HepG2 (cell line): ENCODE measurements around the gene CCL27. TPM values are rescaled to one million over a fixed set of nuclear protein-coding genes. Genes with fewer than 3 reads are reported as not detected.

Experiments
- CTCF ChIP-seq: sonication (generic); formaldehyde crosslinking; IDR thresholded peaks from 2 replicates; pipeline ENCODE4 v1.5.0; 2020; ENCODE audit warnings: mild to moderate bottlenecking, missing genetic modification reagents, moderate library complexity
- DPF2 ChIP-seq: sonication (generic); formaldehyde crosslinking; IDR thresholded peaks from 2 replicates; pipeline ENCODE4 v1.4.0; 2020; ENCODE audit warnings: mild to moderate bottlenecking, low read depth, missing genetic modification reagents, borderline replicate concordance
- DRAP1 ChIP-seq: IDR thresholded peaks from 2 replicates; pipeline ENCODE4 v1.6.1; 2016; ENCODE audit warnings: missing genetic modification reagents, missing compliant biosample characterization
- FOXA3 ChIP-seq: IDR thresholded peaks from 2 replicates; pipeline ENCODE4 v1.6.1; 2016; ENCODE audit warnings: missing genetic modification reagents, missing compliant biosample characterization
- MEIS1 ChIP-seq: sonication (generic); formaldehyde crosslinking; IDR thresholded peaks from 2 replicates; pipeline ENCODE4 v1.9.0; 2021; ENCODE audit warnings: mild to moderate bottlenecking, missing genetic modification reagents, moderate library complexity, borderline replicate concordance
- NFE2L1 ChIP-seq: sonication (generic); formaldehyde crosslinking; IDR thresholded peaks from 2 replicates; pipeline ENCODE4 v1.4.0; 2020; ENCODE audit warnings: missing genetic modification reagents, mild to moderate bottlenecking, borderline replicate concordance
- RELA ChIP-seq: sonication (generic); formaldehyde crosslinking; IDR thresholded peaks from 2 replicates; pipeline ENCODE4 v1.4.0; 2020; ENCODE audit warnings: missing genetic modification reagents
- SAP130 ChIP-seq: IDR thresholded peaks from 2 replicates; pipeline ENCODE4 v1.6.1; 2016; ENCODE audit warnings: low read depth
- TARDBP ChIP-seq: sonication (generic); formaldehyde crosslinking; IDR thresholded peaks from 2 replicates; pipeline ENCODE4 v1.8.0; 2022; ENCODE audit warnings: mild to moderate bottlenecking, missing genetic modification reagents
- TBX2 ChIP-seq: sonication (generic); formaldehyde crosslinking; IDR thresholded peaks from 2 replicates; pipeline ENCODE4 v1.5.0; 2020; ENCODE audit warnings: missing genetic modification reagents, mild to moderate bottlenecking, borderline replicate concordance
- ZHX2 ChIP-seq, 2 experiments: sonication (generic) in 1 of 2; formaldehyde crosslinking in 1 of 2; IDR thresholded peaks; 2 replicates each; pipeline versions ENCODE4 v1.6.1 to v1.9.0; 2014 to 2022; ENCODE audit warnings: antibody characterized with exemption in 1 of 2, borderline replicate concordance in 1 of 2, inconsistent platforms in 1 of 2, low read depth in 1 of 2, missing genetic modification reagents in 1 of 2
- ZNF607 ChIP-seq: sonication (generic); formaldehyde crosslinking; IDR thresholded peaks from 2 replicates; pipeline ENCODE4 v1.5.1; 2020; ENCODE audit warnings: missing genetic modification reagents, mild to moderate bottlenecking, borderline replicate concordance
- ZNF687 ChIP-seq: sonication (generic); formaldehyde crosslinking; IDR thresholded peaks from 2 replicates; pipeline ENCODE4 v1.5.1; 2020; ENCODE audit warnings: mild to moderate bottlenecking, missing genetic modification reagents, moderate library complexity
- ZNF7 ChIP-seq: IDR thresholded peaks from 2 replicates; pipeline ENCODE4 v1.6.1; 2016; ENCODE audit warnings: missing biosample characterization, missing genetic modification reagents
- ZNF792 ChIP-seq: IDR thresholded peaks from 2 replicates; pipeline ENCODE4 v1.6.1; 2016
- polyA plus RNA-seq, 8 experiments: library from polyadenylated mRNA; depleted of rRNA in 3 of 8; stranded (reverse) in 7 of 8; unstranded in 1 of 8; fragments of >200 nt; fragmentation: Illumina TruSeq in 4 of 8; extraction: Trizol in 4 of 8; gene quantifications; 2 replicates each; pipeline versions ENCODE4 v1.2.1 to v1.2.3, GENCODE V29; 2011 to 2016; ENCODE audit warnings: low read depth in 4 of 8, missing spikeins in 1 of 8, mixed read lengths in 1 of 8; ENCODE audit not compliant: insufficient read depth in 1 of 8
- total RNA-seq, 5 experiments: library from RNA; depleted of rRNA; stranded (reverse); fragments of >200 nt; fragmentation: Illumina TruSeq; extraction: Trizol; gene quantifications; 2 replicates each; pipeline ENCODE4 v1.2.3, GENCODE V29; 2016; ENCODE audit warnings: low read depth in 1 of 5

The CCL27 gene
- total and polyA plus RNA-seq, 2 of the 13 experiments (the other 11 are each of a cell fraction or from before 2014, with no cell fraction given) = not detected

GRCh38 chr9:34688329-34689115 lies 26.1 kb upstream of the CCL27 start (continued):
- no peak for TF ChIP-seq ZHX2 (IDR thresholded peaks at IDR 0.05; ENCODE audit: low read depth)
- TF ChIP-seq ZHX2 (CRISPR knock-in tag; IDR thresholded peaks at IDR 0.05; ENCODE audit: borderline replicate concordance) = no peak
- peak; percentile 55; the same call in 1 of the 2 replicates for TF ChIP-seq TARDBP (CRISPR knock-in tag)
- TF ChIP-seq DPF2 = peak; percentile 82
- TF ChIP-seq MEIS1 = peak; percentile 85; the same call in 1 of the 2 replicates
- peak; percentile 81 for TF ChIP-seq FOXA3 (CRISPR knock-in tag)
- peak; percentile 30; the same call in 1 of the 2 replicates for TF ChIP-seq DRAP1
- peak; percentile 45; the same call in 1 of the 2 replicates for TF ChIP-seq SAP130
- peak; percentile 42 for TF ChIP-seq ZNF687 (CRISPR knock-in tag)
- no peak for TF ChIP-seq RELA (CRISPR knock-in tag)
- no peak for TF ChIP-seq ZNF7 (CRISPR knock-in tag)
- no peak for TF ChIP-seq ZNF607 (CRISPR knock-in tag)
- TF ChIP-seq CTCF (CRISPR knock-in tag) = peak; percentile 18; the same call in 1 of the 2 replicates
- TF ChIP-seq ZNF792 (CRISPR knock-in tag) = 0 out of 2 replicates have a peak, but pooled peaks have one; percentile 12
- peak; percentile 41 for TF ChIP-seq TBX2 (CRISPR knock-in tag)
- no peak for TF ChIP-seq NFE2L1 (CRISPR knock-in tag)
